RWPE2 (cell line): ENCODE measurements around the gene EXOC6B.

ENCODE experiments used
- ATAC-seq: fragments of 200-7000 bp; cut with Tn5 transposase; 3 replicates; pipeline ENCODE4 v1.9.1; 2021; ENCODE audit warnings: low read depth
- DNase-seq: peaks from one replicate; pipeline ENCODE4 v3.0.0-alpha.2; 2020; ENCODE audit warnings: low spot score
- H3K27ac ChIP-seq: fragments of 450-650 bp; 2 replicates; pipeline ENCODE4 v1.5.1; 2017; ENCODE audit warnings: mild to moderate bottlenecking; ENCODE audit not compliant: poor library complexity, severe bottlenecking
- H3K27me3 ChIP-seq: fragments of 250-450 bp; sonication (Bioruptor Pico); 2 replicates; pipeline ENCODE4 v1.5.1; 2021; ENCODE audit warnings: mild to moderate bottlenecking, moderate library complexity; ENCODE audit not compliant: insufficient read depth, poor library complexity, severe bottlenecking
- H3K36me3 ChIP-seq: fragments of 250-450 bp; sonication (Bioruptor Pico); 2 replicates; pipeline ENCODE4 v1.5.1; 2020; ENCODE audit warnings: low read depth, mild to moderate bottlenecking, moderate library complexity
- H3K4me1 ChIP-seq: fragments of 250-450 bp; sonication (Bioruptor Pico); 2 replicates; pipeline ENCODE4 v1.5.1; 2021; ENCODE audit warnings: mild to moderate bottlenecking, moderate library complexity; ENCODE audit not compliant: insufficient read depth, poor library complexity, severe bottlenecking
- H3K4me3 ChIP-seq: fragments of 250-450 bp; sonication (Bioruptor Pico); 2 replicates; pipeline ENCODE4 v1.5.1; 2021; ENCODE audit warnings: mild to moderate bottlenecking, moderate library complexity; ENCODE audit not compliant: severe bottlenecking
- H3K9me3 ChIP-seq: fragments of 250-450 bp; sonication (Bioruptor Pico); 2 replicates; pipeline ENCODE4 v1.5.1; 2021; ENCODE audit warnings: mild to moderate bottlenecking, moderate library complexity; ENCODE audit not compliant: severe bottlenecking
- TF ChIP-seq, protein P1 (sequence below): fragments of 450-650 bp; IDR thresholded peaks from one replicate; pipeline ENCODE4 v1.5.1; 2017; ENCODE audit warnings: mild to moderate bottlenecking, moderate library complexity; ENCODE audit not compliant: poor library complexity, severe bottlenecking

The EXOC6B gene

DNA sequence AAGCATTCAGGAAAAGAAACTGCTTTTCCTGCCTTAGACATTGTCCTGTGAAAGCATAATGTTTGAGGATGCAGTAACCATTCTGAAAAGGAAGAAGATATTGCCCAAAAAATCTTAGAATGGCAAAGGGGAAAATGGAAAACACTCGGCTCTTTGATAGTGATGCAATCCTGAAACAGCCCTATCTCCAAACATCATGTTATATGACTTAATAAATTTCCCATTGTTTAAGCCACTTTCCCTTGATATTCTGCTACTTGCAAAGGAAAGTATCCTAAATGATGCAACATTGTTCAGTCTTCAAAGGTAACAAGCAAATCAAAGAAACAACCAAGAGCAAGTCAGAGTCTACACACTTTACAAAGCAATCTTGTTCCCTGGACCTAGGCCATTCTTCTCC lies 78.5 kb downstream of the EXOC6B start:
- TF ChIP-seq, protein P1, sequence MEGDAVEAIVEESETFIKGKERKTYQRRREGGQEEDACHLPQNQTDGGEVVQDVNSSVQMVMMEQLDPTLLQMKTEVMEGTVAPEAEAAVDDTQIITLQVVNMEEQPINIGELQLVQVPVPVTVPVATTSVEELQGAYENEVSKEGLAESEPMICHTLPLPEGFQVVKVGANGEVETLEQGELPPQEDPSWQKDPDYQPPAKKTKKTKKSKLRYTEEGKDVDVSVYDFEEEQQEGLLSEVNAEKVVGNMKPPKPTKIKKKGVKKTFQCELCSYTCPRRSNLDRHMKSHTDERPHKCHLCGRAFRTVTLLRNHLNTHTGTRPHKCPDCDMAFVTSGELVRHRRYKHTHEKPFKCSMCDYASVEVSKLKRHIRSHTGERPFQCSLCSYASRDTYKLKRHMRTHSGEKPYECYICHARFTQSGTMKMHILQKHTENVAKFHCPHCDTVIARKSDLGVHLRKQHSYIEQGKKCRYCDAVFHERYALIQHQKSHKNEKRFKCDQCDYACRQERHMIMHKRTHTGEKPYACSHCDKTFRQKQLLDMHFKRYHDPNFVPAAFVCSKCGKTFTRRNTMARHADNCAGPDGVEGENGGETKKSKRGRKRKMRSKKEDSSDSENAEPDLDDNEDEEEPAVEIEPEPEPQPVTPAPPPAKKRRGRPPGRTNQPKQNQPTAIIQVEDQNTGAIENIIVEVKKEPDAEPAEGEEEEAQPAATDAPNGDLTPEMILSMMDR, result no peak
- no peak for ATAC-seq

DNA sequence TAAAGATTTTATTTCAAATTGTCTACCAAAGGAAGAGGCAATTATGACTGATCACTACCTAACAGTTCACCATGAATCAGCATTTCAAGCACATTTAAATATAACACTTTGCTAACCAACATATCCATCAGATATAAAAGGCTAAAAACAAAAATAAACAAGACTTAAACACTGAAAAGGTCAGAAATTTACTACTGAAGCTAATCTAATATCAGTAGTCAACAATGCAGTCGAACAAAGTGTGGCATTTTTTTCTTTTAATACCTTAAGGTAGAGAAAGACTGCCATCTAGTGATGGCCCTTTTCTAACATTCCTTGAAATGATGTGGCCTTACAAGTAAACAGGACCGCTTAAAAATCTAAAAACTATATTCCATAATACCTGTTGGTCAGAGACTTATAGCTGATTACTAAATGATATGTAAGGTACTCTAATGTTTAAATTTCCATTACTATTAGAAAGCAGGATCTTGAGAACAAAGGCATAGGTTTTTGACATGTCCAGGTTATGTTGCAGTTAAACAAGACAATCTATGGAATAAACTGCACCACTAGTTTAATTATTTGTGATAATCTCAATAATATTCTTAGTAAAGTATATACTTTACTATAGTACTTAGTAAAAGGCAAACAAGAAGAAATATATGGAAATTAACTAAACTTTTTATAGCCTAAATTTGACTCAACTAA lies 80.0 kb downstream of the EXOC6B start:
- H3K4me3 ChIP-seq, result no peak overlapping the region
- H3K4me1 ChIP-seq, result peaks cover 11% of the 10 kb centered on the region
- ATAC-seq (no peak), DNase-seq (no peak)
- no peaks in the 10 kb centered on the region for H3K9me3 ChIP-seq
- H3K27ac ChIP-seq, result no peak overlapping the region
- H3K27me3 ChIP-seq, result no peaks in the 10 kb centered on the region
- no peaks in the 10 kb centered on the region for H3K36me3 ChIP-seq
- TF ChIP-seq, protein P1, result peak; percentile 86

More for the DNA sequence above, 78.5 kb downstream of the EXOC6B start:
- DNase-seq, result no peak
- Histone ChIP-seq H3K27ac (no peak overlapping the region), H3K4me3 (no peak overlapping the region), H3K4me1 (peaks cover 11% of the 10 kb centered on the region), H3K36me3 (no peaks in the 10 kb centered on the region), H3K27me3 (no peaks in the 10 kb centered on the region), H3K9me3 (no peaks in the 10 kb centered on the region)

DNA sequence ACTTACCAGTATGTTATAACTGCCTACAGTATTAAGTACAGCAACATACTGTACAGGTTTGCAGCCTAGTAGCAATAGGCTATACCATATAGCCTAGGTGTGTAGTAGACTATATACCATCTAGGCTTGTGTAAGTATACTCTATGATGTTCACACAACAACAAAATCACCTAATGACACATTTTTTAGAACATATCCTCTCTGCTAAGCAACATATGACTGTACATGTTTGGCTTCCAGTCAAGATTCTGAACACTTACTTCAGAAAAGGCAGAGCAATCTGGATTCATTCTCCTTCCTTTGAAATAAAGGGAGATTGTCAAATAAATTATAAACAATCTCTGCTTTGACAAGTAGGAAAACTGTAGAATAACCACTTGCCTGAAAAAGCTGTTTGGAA lies 81.8 kb downstream of the EXOC6B start:
- TF ChIP-seq, protein P1, result no peak
- DNase-seq, result no peak
- 0 out of 3 replicates have a peak, but pooled peaks have one; percentile 50 for ATAC-seq

DNA sequence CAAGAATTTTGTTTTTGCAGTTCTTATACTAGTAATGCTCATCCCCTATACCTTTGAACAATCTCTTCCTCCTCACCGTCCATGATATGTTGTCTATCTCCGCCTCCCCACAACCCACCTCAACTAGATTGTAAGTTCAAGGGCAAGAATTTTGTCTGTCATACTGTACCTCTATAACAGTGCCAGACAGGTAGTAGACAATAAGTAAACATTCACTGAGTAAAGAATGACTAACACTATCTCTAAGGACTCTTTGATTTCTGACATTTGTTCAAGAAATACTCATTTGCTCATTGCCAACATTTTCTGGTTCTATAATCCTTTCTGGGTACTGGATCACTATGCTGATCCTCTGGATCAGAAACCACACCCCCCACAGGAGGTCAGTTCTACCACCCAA lies 82.4 kb downstream of the EXOC6B start:
- H3K9me3 ChIP-seq, result no peaks in the 10 kb centered on the region
- TF ChIP-seq, protein P1, result no peak
- H3K4me3 ChIP-seq, result no peak overlapping the region
- ATAC-seq (peak; percentile 58; the same call in 1 of the 3 replicates), DNase-seq (no peak)
- H3K27ac ChIP-seq, result no peak overlapping the region
- H3K4me1 ChIP-seq, result peaks cover 11% of the 10 kb centered on the region
- no peaks in the 10 kb centered on the region for H3K27me3 ChIP-seq
- H3K36me3 ChIP-seq, result peaks cover 14% of the 10 kb centered on the region; the same call in 1 of the 2 replicates

More for the DNA sequence above, 81.8 kb downstream of the EXOC6B start:
- Histone ChIP-seq H3K4me3 (no peak overlapping the region), H3K27me3 (no peaks in the 10 kb centered on the region), H3K27ac (no peak overlapping the region), H3K36me3 (peaks cover 14% of the 10 kb centered on the region; the same call in 1 of the 2 replicates), H3K4me1 (peaks cover 11% of the 10 kb centered on the region), H3K9me3 (no peaks in the 10 kb centered on the region)

DNA sequence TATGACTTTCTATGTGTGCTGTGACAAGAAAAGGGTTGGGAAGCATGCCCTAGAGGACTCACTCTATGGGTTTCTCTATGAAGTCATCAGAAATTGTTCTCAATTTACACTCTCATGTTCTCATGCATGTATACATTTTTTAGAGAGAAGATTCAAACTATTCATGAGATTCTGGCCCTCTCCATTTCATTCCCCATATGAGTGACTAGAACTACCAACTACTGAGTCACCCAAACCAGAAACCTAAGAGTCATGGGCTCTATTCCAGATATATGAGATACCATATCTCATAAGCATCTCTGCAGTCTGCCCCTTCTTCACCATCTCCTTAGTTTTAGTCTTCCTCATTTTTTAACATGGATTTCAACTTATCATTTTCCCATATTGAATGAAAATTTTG lies 87.7 kb downstream of the EXOC6B start:
- DNase-seq (no peak), ATAC-seq (no peak)
- Histone ChIP-seq H3K4me1 (no peaks in the 10 kb centered on the region), H3K9me3 (no peaks in the 10 kb centered on the region), H3K27me3 (no peaks in the 10 kb centered on the region), H3K36me3 (peaks cover 14% of the 10 kb centered on the region), H3K27ac (no peak overlapping the region), H3K4me3 (no peak overlapping the region)
- TF ChIP-seq, protein P1, result no peak
